Brain microvascular endothelial cell (primary cell): ENCODE measurements around the gene IL12A.

ENCODE experiments used
- DNase-seq: peaks from one replicate; pipeline ENCODE4 v3.0.0-alpha.2; 2020
- H3K27ac ChIP-seq: fragments of 250-450 bp; sonication (Bioruptor Pico); 2 replicates; pipeline ENCODE4 v1.5.1; 2020; ENCODE audit warnings: mild to moderate bottlenecking, moderate library complexity
- H3K27me3 ChIP-seq: fragments of 250-450 bp; sonication (Bioruptor Pico); replicated peaks from 2 replicates; pipeline ENCODE4 v1.5.1; 2020; ENCODE audit warnings: mild to moderate bottlenecking
- H3K36me3 ChIP-seq: fragments of 250-450 bp; sonication (Bioruptor Pico); replicated peaks from 2 replicates; pipeline ENCODE4 v1.5.1; 2020; ENCODE audit warnings: mild to moderate bottlenecking
- H3K4me3 ChIP-seq: 2 replicates; pipeline ENCODE4 v1.5.1; 2011; ENCODE audit warnings: low read depth, mild to moderate bottlenecking, control low read depth, low read length, moderate library complexity
- in situ Hi-C: cut with HindIII; loops from 2 replicates; pipeline ENCODE4 v1.10.0; 2017; ENCODE audit warnings: low sequenced_read_pairs, low pct_ligation_motif_present
- TF ChIP-seq, protein P1 (sequence below): IDR thresholded peaks from 2 replicates; pipeline ENCODE4 v1.5.1; 2011; ENCODE audit warnings: low read depth, mild to moderate bottlenecking, moderate library complexity, low read length, control low read depth, inconsistent platforms; ENCODE audit errors: missing control alignments

The IL12A gene

DNA sequence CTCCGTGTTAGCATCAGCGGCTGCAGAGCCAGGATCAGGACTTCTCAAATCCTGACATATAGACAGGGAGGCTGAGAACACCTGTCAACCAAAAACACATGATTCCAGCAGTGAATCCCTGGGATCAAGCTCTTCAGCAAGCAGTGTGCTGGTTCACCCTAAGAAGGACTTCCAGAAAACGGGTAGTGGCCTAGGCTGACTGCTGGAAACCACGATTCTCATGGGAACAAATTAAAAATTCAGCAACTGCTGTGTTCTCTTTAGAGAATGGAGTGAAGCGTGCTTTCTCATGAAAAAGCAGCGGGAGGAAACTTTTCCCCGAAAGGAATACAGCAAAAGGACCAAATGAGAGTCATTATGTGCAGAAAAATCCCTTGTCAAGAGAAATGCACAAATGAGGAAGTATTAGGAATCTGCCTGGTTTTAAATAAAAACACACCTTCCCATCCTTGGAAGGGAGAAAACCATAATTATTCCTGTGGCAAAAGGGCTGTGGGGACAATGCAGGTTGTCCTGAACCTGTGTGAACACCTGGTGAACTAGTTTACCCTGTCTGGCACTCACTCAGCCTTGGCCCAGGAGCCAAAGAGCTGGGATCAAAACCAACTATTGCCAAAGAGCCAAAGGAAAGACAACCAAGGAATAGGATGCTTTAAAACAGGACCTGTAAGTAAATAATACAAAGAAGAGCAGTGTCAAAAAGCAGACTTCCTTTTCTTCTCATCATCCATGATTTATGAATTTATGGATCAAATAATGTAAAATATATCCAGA lies 13.4 kb downstream of the IL12A start:
- Histone ChIP-seq H3K27ac (no peak overlapping the region), H3K4me3 (no peak overlapping the region), H3K36me3 (no peaks in the 10 kb centered on the region), H3K27me3 (no peaks in the 10 kb centered on the region)
- DNase-seq = no peak
- in situ Hi-C loops = no loop called here
- TF ChIP-seq, protein P1, sequence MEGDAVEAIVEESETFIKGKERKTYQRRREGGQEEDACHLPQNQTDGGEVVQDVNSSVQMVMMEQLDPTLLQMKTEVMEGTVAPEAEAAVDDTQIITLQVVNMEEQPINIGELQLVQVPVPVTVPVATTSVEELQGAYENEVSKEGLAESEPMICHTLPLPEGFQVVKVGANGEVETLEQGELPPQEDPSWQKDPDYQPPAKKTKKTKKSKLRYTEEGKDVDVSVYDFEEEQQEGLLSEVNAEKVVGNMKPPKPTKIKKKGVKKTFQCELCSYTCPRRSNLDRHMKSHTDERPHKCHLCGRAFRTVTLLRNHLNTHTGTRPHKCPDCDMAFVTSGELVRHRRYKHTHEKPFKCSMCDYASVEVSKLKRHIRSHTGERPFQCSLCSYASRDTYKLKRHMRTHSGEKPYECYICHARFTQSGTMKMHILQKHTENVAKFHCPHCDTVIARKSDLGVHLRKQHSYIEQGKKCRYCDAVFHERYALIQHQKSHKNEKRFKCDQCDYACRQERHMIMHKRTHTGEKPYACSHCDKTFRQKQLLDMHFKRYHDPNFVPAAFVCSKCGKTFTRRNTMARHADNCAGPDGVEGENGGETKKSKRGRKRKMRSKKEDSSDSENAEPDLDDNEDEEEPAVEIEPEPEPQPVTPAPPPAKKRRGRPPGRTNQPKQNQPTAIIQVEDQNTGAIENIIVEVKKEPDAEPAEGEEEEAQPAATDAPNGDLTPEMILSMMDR = no peak

DNA sequence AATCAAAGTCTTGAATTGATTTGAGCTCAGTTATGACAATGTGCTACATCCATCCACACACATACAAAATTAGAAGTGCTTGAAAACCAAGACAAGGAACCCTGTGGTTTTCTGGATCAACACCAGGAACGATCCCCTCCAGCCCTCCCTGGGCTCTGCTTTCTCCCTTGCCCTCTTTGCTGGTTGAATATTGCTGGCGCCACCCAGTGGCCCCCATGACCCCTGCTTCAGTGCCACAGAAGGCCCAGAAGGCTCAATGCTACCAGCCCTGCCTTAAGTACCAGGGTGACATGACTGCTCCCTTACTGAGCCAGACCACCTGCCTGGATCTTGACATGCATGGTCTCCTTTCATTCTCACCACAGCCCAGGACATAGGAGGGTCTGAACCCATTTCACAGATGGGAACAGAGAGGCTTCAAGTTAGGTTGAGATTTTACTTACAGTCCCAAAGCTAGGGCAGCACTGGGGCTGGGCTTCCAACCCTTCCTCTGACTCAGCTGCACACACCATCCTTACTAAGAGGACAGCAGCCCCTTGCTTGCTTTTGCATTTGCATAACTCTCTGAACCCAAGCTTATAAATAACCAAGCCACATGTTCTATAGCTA lies 15.0 kb downstream of the IL12A start:
- no peaks in the 10 kb centered on the region for H3K27me3 ChIP-seq
- H3K4me3 ChIP-seq = no peak overlapping the region
- TF ChIP-seq, protein P1 = peak; percentile 71
- no peaks in the 10 kb centered on the region for H3K36me3 ChIP-seq
- in situ Hi-C loops = no loop called here
- peak; percentile 43 for DNase-seq
- H3K27ac ChIP-seq = no peak overlapping the region

DNA sequence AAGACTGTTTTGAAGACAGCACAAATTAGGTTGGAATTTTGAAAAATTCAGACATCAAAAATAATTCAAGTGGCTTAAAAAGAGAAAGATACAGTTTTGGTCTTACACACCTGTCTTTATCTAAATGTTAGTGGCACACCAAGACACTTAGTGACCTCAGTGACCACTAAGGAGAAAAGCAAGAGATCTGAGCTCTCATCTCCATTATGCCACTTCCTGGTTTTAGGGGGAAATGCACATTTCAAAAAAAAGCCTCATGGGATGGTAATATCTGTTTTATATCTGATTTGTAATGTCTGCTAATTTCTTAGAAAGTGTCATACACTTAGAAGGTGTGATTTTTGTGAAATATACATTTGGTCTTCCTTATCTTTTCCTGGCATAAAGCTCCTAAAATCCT lies 16.4 kb downstream of the IL12A start:
- Histone ChIP-seq H3K36me3 (no peaks in the 10 kb centered on the region), H3K4me3 (no peak overlapping the region), H3K27ac (no peak overlapping the region), H3K27me3 (no peaks in the 10 kb centered on the region)
- in situ Hi-C loops = no loop called here
- no peak for DNase-seq
- TF ChIP-seq, protein P1 = no peak

DNA sequence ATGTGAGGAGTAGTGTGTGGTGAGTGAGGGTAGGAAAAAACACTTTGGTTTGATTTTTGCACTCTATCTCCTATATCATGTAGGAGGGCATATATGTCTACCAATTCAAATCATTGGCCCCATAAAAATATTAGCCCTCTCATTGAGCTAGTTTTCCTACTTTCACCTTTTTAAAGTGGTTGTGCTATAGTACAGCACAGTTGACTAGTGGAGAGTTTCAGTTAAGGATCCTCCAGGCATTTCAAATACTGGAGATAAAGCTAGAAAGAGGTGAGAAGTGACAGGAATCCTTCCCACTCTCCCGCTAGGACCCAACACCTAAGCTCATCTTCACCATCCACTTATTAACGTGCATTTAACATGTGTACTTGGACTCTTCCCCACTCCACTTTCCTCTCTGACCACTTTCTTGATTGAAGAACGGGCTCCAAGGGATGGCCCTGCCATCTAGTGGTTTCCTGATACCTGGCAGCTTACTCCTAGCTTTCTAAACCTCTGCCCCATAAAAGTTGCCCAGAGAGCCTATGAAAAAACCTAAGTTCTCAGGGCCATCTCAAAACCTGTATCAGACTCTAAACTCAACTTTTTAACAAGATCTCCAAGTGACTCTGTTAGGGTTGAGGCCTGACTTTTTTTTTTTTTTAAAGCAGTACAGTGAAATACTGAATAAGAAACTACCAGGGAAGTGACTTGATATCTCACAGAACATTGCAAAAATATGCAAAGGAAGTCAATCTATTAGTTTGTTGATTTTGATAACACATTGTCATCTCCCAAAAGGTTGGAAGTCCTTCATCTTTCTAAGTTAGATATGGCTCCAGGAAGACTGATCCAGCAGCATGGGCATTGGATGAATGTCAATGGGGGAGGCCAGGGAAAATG lies 17.9 kb downstream of the IL12A start:
- TF ChIP-seq, protein P1 = peak; percentile 96
- peak; percentile 69 for DNase-seq

DNA sequence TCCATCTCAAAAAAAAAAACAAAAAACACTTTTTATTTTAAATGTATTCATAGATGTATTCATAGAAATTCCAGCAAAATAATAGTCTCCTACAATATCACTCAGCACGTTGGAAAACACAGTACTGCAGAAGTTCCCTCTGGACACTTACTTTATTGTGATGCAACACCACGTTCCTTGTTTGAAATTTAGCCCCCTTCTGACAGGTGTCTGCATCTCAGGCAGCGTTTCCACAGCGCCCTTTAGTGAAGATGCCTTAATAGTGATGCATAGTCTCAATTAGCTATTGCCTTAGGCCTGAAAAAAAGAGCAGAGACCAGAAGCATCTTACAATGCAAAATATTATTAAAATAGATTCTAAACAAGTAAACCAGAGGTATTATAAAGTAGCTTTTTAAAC lies 20.3 kb downstream of the IL12A start:
- Histone ChIP-seq H3K27ac (no peak overlapping the region), H3K4me3 (no peak overlapping the region), H3K27me3 (no peaks in the 10 kb centered on the region), H3K36me3 (no peaks in the 10 kb centered on the region)
- TF ChIP-seq, protein P1 = no peak
- in situ Hi-C loops = no loop called here
- DNase-seq = no peak

More for the DNA sequence above, 17.9 kb downstream of the IL12A start:
- no peaks in the 10 kb centered on the region for H3K36me3 ChIP-seq
- no peak overlapping the region for H3K4me3 ChIP-seq
- H3K27ac ChIP-seq = no peak overlapping the region
- in situ Hi-C loops = no loop called here
- H3K27me3 ChIP-seq = no peaks in the 10 kb centered on the region
